HG03060 (cell line): ENCODE results near the gene KIAA1549.

Experiments
- ATAC-seq: cut with Tn5 transposase; IDR thresholded peaks from one replicate; pipeline ENCODE4 v1.9.1; 2021; ENCODE audit warnings: low read depth, moderate number of reproducible peaks; ENCODE audit not compliant: unreplicated experiment

KIAA1549 gene

DNA sequence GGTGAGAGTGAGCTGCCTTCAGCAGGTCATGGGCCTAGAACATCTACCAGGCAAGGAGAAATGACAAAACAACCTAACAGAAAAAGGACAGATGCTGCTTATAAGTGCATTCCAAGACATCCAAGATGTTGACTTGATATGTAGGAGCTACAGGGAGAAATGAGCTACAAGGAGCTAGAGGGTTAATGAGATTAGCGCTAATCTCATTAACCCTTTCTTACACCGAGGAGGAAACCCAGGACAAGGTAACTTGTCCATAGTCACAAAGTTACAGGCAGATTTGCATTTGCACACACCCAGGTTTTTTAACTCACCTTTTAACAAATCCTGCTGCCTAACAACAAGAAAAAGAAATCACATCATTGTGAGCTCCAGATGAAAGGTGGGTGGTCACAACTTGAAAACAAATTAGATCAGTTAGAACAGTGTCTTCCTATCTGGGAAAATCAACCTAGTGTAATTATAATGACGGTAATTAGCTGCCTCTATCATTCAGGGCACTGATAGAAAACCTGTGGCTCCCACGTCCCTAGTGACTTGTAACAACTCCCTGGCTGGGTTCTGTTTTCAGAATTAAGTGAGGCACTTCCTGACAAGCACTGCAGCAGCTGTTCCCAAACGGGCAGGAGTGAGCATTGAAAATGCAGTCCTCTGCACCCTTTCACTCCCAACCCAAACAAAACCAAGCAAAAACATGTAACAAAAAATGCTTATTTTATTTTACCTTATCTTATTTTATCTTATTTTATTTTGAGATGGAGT lies 5.7 kb downstream of the KIAA1549 start:
- no peak for ATAC-seq

DNA sequence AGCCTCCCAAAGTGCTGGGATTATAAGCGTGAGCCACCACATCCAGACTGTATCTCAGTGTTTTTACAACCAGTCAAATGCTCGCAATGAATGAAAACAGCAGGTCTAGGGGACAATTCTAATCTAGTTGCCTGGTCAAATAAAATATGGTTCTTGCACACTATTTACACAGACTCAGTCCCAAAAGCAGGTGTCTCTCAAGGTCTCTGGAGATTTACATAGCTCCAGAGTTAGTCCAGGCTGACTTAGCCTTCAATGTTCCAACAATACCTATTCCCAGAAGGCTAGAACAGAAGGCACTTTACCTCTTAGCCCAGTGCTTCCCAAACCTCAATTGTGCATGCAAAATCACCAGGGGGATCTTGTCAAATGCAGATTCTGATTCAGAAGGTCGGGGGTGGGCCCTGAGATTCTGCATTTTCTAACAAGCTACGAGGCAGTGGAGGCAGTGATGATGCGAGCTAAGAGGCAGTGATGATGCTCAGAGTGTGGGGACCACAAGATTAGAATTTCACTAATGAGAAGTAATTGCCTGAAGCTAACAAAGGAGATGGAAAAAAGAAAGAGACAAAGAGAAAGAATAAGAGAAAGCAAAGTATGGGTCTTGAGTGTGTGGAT lies 6.4 kb downstream of the KIAA1549 start:
- no peak for ATAC-seq

DNA sequence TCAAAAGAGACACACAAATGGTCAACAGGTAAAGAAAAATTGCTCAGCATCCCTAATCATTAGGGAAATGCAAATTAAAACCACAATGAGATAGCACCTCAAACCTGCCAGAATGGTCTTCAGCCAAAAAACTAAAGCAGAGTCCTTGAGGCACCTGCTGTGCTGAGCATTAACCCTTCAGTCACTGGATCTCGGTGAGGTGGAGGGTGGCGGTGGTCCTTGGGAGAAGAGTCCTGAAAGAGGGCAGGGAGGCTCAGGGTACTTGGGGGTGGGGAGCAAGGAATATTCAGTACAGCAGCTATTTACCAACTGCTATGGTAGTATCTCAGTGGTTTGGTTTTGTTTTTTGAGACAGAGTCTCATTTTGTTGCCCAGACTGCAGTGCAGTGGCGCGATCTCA lies 7.1 kb downstream of the KIAA1549 start:
- no peak for ATAC-seq

DNA sequence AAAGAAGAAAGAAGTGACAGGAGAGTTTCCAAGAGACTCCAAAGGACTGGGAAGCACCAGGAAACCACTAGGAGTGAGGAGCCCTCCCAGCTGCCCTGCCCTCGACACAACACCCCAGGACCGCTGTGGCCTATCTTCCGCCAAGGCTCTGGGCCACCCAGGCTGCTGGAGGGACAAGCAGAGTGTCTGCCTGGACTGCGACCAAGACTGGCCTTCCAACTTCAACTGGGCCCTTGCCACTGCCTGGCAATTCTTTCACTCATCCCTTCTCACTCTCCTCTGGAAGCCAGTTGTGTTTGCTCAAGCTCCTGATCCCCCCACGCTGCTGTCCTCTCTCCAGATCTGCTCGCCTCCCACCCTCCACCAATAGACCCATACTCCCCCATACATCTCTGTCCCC lies 10.2 kb downstream of the KIAA1549 start:
- no peak for ATAC-seq

- ATAC-seq: no peak
Measured at GRCh38 chr7:138970446-138970845, 10.7 kb downstream of the KIAA1549 start.

GRCh38 chr7:138967159-138967558 lies 14.0 kb downstream of the KIAA1549 start:
- no peak for ATAC-seq

- no peak for ATAC-seq
Measured at GRCh38 chr7:138964624-138965436, 16.4 kb downstream of the KIAA1549 start.

- no peak for ATAC-seq
Measured at GRCh38 chr7:138963675-138964074, 17.5 kb downstream of the KIAA1549 start.

GRCh38 chr7:138962561-138963270 lies 18.5 kb downstream of the KIAA1549 start:
- ATAC-seq: no peak

DNA sequence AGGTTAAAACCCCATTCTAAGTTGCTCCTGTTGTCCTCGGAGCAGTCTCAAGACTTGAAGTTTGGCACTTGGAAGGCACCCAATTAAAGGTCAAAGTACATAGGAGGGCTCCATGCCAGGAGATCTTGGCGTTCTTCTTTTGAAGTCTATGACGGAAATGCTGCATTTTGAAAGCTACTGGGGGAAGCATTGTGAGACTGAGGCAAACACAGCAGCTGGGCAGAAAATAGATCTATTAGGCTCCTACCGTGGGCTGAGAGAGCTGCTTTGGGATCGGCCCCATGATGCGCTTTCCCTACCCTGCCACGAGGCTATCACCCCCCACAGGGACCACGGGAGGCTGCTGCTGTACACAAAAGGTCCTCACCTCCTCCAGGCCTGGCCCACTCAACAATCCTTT lies 20.0 kb downstream of the KIAA1549 start:
- no peak for ATAC-seq

DNA sequence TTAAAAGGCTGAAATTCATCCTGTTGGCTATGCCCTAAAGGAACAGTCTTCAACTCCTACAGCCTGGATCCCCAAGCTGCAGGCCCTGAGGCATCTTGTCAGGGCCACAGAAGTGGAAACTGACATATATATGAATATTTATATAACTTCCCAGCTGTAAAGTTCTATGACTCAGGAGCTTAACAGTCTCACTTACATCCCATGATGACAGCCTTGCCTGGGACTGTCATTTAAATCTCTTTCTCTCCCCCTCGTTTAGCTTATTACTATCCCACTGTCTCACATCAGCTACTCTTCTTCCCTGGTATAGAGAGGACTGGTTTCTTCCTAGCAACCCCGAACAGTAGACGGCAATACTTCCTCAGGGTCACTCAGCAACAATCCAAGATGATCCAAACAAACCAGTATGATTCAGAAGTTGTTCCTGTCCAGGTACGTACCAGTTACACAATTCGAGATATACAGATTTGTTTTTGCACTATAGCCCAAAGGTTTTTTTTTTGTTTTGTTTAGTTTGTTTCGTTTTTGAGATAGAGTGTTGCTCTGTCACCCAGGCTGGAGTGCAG lies 22.7 kb downstream of the KIAA1549 start:
- no peak for ATAC-seq

DNA sequence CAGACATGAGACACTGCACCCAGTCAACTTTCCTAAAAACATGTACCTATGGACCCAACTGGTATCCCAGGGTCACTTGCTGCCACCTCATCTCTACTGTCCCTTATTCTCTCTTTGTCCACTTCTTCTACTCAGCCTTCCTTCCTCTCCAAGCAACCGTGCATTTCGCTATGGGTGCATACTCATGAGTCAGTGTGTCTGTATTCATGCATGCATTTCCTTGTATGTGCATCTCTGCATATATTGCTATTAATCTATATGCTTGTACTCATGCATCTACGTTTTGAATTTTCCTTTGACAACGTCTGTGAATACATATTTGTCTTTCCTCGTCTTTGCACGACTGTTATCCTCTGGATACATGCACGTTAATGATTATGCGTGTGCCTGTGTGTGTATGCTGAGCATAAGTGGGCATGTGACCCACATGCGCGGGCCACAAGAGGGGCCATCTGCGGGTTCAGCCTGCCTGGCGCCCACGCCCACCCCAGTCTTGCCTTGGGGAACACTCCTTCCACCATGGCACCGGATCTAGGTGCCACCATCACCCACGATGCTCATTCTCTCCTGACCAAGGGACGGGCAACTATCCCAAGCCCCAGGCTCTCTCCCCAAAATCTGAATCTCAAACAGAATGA lies 23.3 kb downstream of the KIAA1549 start:
- no peak for ATAC-seq

- ATAC-seq: no peak
Measured at GRCh38 chr7:138957217-138957616, 24.0 kb downstream of the KIAA1549 start.

- no peak for ATAC-seq
Measured at GRCh38 chr7:138954545-138955475, 26.4 kb downstream of the KIAA1549 start.

DNA sequence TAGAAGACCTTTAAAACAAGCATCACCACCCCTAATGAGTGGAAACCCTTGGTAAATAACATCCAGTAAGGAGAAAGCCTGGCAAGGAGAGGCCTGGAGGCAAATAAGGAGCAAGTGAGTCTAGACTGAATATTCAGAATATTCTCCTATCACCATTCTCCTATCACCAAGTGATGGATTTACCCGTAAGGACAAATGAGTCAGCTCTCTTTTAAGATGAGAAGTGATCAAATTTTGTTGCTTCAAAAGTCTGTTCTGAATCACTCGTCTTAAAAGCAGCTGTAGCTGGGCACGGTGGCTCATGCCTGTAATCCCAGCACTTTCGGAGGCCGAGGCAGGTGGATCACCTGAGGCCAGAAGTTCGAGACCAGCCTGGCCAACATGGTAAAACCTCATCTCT lies 28.4 kb downstream of the KIAA1549 start:
- no peak for ATAC-seq

- ATAC-seq: no peak
Measured at GRCh38 chr7:138951953-138952352, 29.2 kb downstream of the KIAA1549 start.

DNA sequence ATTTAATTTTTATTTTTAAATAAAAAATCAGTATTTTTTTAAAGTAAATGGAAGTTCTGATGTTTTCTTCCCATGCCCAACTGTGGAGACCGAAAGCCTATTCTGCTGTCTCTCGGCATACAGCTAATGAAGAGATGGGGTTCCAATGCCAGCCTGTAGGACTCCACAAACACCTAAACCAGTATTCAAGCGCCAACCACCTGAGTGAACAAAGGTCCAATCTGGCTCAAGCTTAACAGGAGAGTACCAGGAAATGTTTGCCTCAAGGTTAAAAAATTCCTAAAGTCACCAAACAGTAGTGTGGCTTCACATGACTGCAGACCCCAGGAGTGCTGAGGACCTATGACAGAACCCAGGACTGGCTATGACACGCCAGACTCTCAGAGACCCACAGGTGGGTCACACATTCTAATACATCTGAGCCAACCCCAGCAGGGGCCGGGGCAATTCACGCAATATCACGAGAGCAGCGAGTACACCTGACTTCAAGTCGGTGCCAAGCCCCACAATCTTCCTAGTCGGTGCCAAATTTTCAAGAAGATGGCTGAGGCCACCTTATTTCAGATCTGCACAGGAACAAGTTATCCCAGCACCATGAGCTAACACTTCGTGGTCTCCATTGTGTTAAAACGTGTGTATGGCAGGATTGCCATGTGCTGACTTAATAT lies 31.6 kb downstream of the KIAA1549 start:
- no peak for ATAC-seq

- ATAC-seq: no peak
Measured at GRCh38 chr7:138948403-138948802, 32.8 kb downstream of the KIAA1549 start.
